H1 (cell line): Measurements from ENCODE around the gene SPIRE1. TPM values are rescaled to one million over a fixed set of nuclear protein-coding genes. Genes with fewer than 3 reads are reported as not detected.

Source experiments
- CTCF ChIA-PET: fragments of 300-600 bp; sonication (Branson Sonifier 250); formaldehyde crosslinking; loops from one replicate; lab custom pipeline; 2021; ENCODE audit not compliant: partially characterized antibody; lab: Charles Lee
- POLR2A ChIA-PET: fragments of 300-600 bp; sonication (Branson Sonifier 250); formaldehyde crosslinking; loops from one replicate; lab custom pipeline; 2021; ENCODE audit warnings: inconsistent platforms; ENCODE audit not compliant: partially characterized antibody; lab: Charles Lee
- DNase-seq, 2 experiments: peaks; one replicate each; pipeline versions ENCODE4 v3.0.0 to v3.0.0-alpha.2; 2010 to 2022; ENCODE audit warnings: low spot score in 2 of 2, low read depth in 1 of 2, mixed read lengths in 1 of 2
- FAIRE-seq: peaks from 2 replicates; lab custom pipeline; 2011; peaks lifted over from hg19 to GRCh38; lab: Jason Lieb, UNC
- H2AFZ ChIP-seq: 2 replicates; pipeline ENCODE4 v1.8.1; 2012; ENCODE audit warnings: low read length, inconsistent platforms
- H2AK5ac ChIP-seq: 2 replicates; pipeline ENCODE4 v1.6.1; 2013; ENCODE audit warnings: low read depth, low read length
- H2BK120ac ChIP-seq: replicated peaks from 2 replicates; pipeline ENCODE3; 2013; ENCODE audit warnings: low read depth, low read length, inconsistent platforms
- H2BK12ac ChIP-seq: 2 replicates; pipeline ENCODE4 v1.6.1; 2013; ENCODE audit warnings: low read depth, low read length
- H2BK15ac ChIP-seq: 2 replicates; pipeline ENCODE4 v1.6.1; 2013; ENCODE audit warnings: low read length
- H2BK20ac ChIP-seq: 2 replicates; pipeline ENCODE4 v1.6.1; 2013; ENCODE audit warnings: low read length
- H2BK5ac ChIP-seq: 2 replicates; pipeline ENCODE4 v1.6.1; 2013; ENCODE audit warnings: low read depth, low read length
- H3K14ac ChIP-seq: 2 replicates; pipeline ENCODE4 v1.6.1; 2013; ENCODE audit warnings: inconsistent platforms; ENCODE audit not compliant: insufficient read length
- H3K18ac ChIP-seq: 2 replicates; pipeline ENCODE4 v1.6.1; 2013; ENCODE audit warnings: low read length; ENCODE audit errors: extremely low read depth
- H3K23ac ChIP-seq: 2 replicates; pipeline ENCODE4 v1.6.1; 2013; ENCODE audit warnings: inconsistent platforms; ENCODE audit not compliant: insufficient read length
- H3K23me2 ChIP-seq: 2 replicates; pipeline ENCODE4 v1.6.1; 2013; ENCODE audit warnings: low read depth, low read length
- H3K27ac ChIP-seq: 2 replicates; pipeline ENCODE4 v1.6.1; 2011; ENCODE audit warnings: low read depth, low read length, inconsistent platforms
- H3K27me3 ChIP-seq, 4 experiments: replicated peaks in 1 of 4; 1 replicate in 1 of 4; 2 replicates in 3 of 4; pipeline versions ENCODE4 v1.6.1 to v1.8.1; 2011 to 2013; ENCODE audit warnings: low read length in 3 of 4, mild to moderate bottlenecking in 3 of 4, inconsistent platforms in 2 of 4, mixed read lengths in 2 of 4, moderate library complexity in 1 of 4; ENCODE audit not compliant: control insufficient read depth in 3 of 4, insufficient read depth in 3 of 4; ENCODE audit errors: extremely low read depth in 1 of 4
- H3K36me3 ChIP-seq, 4 experiments: 2 replicates each; pipeline versions ENCODE4 v1.6.1 to v1.8.1; 2011 to 2013; ENCODE audit warnings: mild to moderate bottlenecking in 4 of 4, low read length in 3 of 4, moderate library complexity in 2 of 4, control low read depth in 1 of 4, inconsistent platforms in 1 of 4; ENCODE audit not compliant: insufficient read depth in 4 of 4, control insufficient read depth in 2 of 4
- H3K4ac ChIP-seq: replicated peaks from 2 replicates; pipeline ENCODE3; 2013; ENCODE audit warnings: low read length, low read depth, mixed read lengths, inconsistent platforms; ENCODE audit not compliant: insufficient read length
- H3K4me1 ChIP-seq, 4 experiments: replicated peaks in 1 of 4; 1 replicate in 1 of 4; 2 replicates in 3 of 4; pipeline versions ENCODE4 v1.6.1 to v1.8.1; 2011 to 2013; ENCODE audit warnings: low read length in 3 of 4, inconsistent platforms in 2 of 4, mixed read lengths in 1 of 4; ENCODE audit not compliant: insufficient read depth in 4 of 4, control insufficient read depth in 3 of 4
- H3K4me2 ChIP-seq, 2 experiments: 2 replicates each; pipeline versions ENCODE4 v1.6.1 to v1.8.1; 2011 to 2013; ENCODE audit warnings: low read depth in 2 of 2, low read length in 2 of 2, control low read depth in 1 of 2, inconsistent platforms in 1 of 2, mild to moderate bottlenecking in 1 of 2; ENCODE audit not compliant: insufficient read depth in 1 of 2
- H3K4me3 ChIP-seq, 4 experiments: fragments of 200-600, 300-600 bp in 1 of 4; sonication (generic), shearing (Covaris generic), sonication (Bioruptor Twin) in 1 of 4; 2 replicates each; pipeline versions ENCODE4 v1.5.1 to v1.8.1; 2011 to 2016; ENCODE audit warnings: low read length in 4 of 4, low read depth in 3 of 4, control low read depth in 2 of 4, inconsistent platforms in 2 of 4, mild to moderate bottlenecking in 2 of 4, mixed read lengths in 1 of 4, moderate library complexity in 1 of 4; ENCODE audit not compliant: insufficient read depth in 2 of 4; ENCODE audit errors: extremely low read depth in 1 of 4
- H3K56ac ChIP-seq: replicated peaks from 2 replicates; pipeline ENCODE3; 2013; ENCODE audit warnings: low read depth, mild to moderate bottlenecking, mixed read lengths, low read length, inconsistent platforms; ENCODE audit not compliant: insufficient read length
- H3K79me1 ChIP-seq: 2 replicates; pipeline ENCODE4 v1.6.1; 2013; ENCODE audit warnings: low read depth, low read length, control low read depth
- H3K79me2 ChIP-seq, 2 experiments: 2 replicates each; pipeline versions ENCODE4 v1.6.1 to v1.8.1; 2012 to 2013; ENCODE audit warnings: low read length in 2 of 2, mild to moderate bottlenecking in 2 of 2, inconsistent platforms in 1 of 2; ENCODE audit not compliant: insufficient read depth in 2 of 2, control insufficient read depth in 1 of 2
- H3K9ac ChIP-seq, 4 experiments: replicated peaks in 1 of 4; 1 replicate in 1 of 4; 2 replicates in 3 of 4; pipeline versions ENCODE4 v1.6.1 to v1.8.1; 2011 to 2013; ENCODE audit warnings: low read depth in 3 of 4, low read length in 3 of 4, control low read depth in 2 of 4, mild to moderate bottlenecking in 2 of 4, moderate library complexity in 2 of 4, inconsistent platforms in 1 of 4; ENCODE audit errors: extremely low read depth in 1 of 4
- H3K9me3 ChIP-seq, 2 experiments: 2 replicates each; pipeline versions ENCODE4 v1.6.1 to v1.8.1; 2012 to 2013; ENCODE audit warnings: mild to moderate bottlenecking in 2 of 2, moderate library complexity in 2 of 2, control low read depth in 1 of 2, inconsistent platforms in 1 of 2, low read depth in 1 of 2, low read length in 1 of 2, mixed read lengths in 1 of 2; ENCODE audit not compliant: insufficient read depth in 2 of 2
- H4K20me1 ChIP-seq, 2 experiments: replicated peaks in 1 of 2; 2 replicates each; pipeline versions ENCODE3 to v1.8.1; 2011 to 2013; ENCODE audit warnings: inconsistent platforms in 2 of 2, low read length in 2 of 2, mild to moderate bottlenecking in 1 of 2; ENCODE audit not compliant: insufficient read depth in 2 of 2, control insufficient read depth in 1 of 2
- H4K5ac ChIP-seq: 2 replicates; pipeline ENCODE4 v1.6.1; 2013; ENCODE audit warnings: low read length, low read depth, mixed read lengths, inconsistent platforms; ENCODE audit not compliant: insufficient read length
- H4K8ac ChIP-seq: 2 replicates; pipeline ENCODE4 v1.8.0; 2013; ENCODE audit warnings: mild to moderate bottlenecking, moderate library complexity, low read length, inconsistent platforms; ENCODE audit not compliant: insufficient read depth; ENCODE audit errors: extremely low read depth
- H4K91ac ChIP-seq: replicated peaks from 2 replicates; pipeline ENCODE3; 2013; ENCODE audit warnings: low read length, mixed read lengths, inconsistent platforms; ENCODE audit not compliant: insufficient read length
- ATF2 ChIP-seq: IDR thresholded peaks from 2 replicates; pipeline ENCODE4 v1.6.1; 2012; ENCODE audit warnings: low read length, inconsistent platforms
- CREB1 ChIP-seq: IDR thresholded peaks from 2 replicates; pipeline ENCODE4 v1.6.1; 2012; ENCODE audit warnings: inconsistent platforms
- NANOG ChIP-seq: IDR thresholded peaks from 2 replicates; pipeline ENCODE4 v1.6.1; 2011; ENCODE audit warnings: low read length, low read depth, mild to moderate bottlenecking, inconsistent platforms; ENCODE audit not compliant: insufficient read depth, poor library complexity, severe bottlenecking
- RXRA ChIP-seq: IDR thresholded peaks from 2 replicates; pipeline ENCODE4 v1.6.1; 2011; ENCODE audit warnings: low read depth, mild to moderate bottlenecking, low read length, moderate library complexity; ENCODE audit not compliant: insufficient read depth
- WGBS, 2 experiments: shearing (Covaris generic) in 1 of 2; methylation state at CpG; one replicate each; pipeline versions ENCODE4 v1.1.6 to v1.1.7; 2013 to 2015; ENCODE audit warnings: low lambda C conversion rate in 2 of 2, mixed read lengths in 2 of 2, inconsistent platforms in 1 of 2, low coverage in 1 of 2, missing lambda C conversion rate in 1 of 2; ENCODE audit not compliant: insufficient replicate concordance in 2 of 2, insufficient coverage in 1 of 2, insufficient read length in 1 of 2; ENCODE audit errors: extremely low coverage in 1 of 2, missing lambda C conversion rate in 1 of 2; 5-methylcytosine and 5-hydroxymethylcytosine counted together
- polyA plus RNA-seq, 7 experiments: library from polyadenylated mRNA; depleted of rRNA in 3 of 7; stranded (reverse) in 5 of 7; unstranded in 2 of 7; fragments of >200 nt in 5 of 7; fragments of 200-250 nt in 2 of 7; gene quantifications; 1 replicate in 5 of 7; 2 replicates in 1 of 7; 4 replicates in 1 of 7; pipeline versions ENCODE4 v1.2.1 to v1.2.3, GENCODE V29; 2011 to 2013; ENCODE audit warnings: missing spikeins in 2 of 7, mixed read lengths in 2 of 7
- total RNA-seq: library from RNA; stranded (reverse); fragmentation: NEBNext Ultra II Directional; extraction: Animal tissue kit (Norgen Biotek cat#: 25700); gene quantifications from 2 replicates; pipeline ENCODE4 v1.2.1, GENCODE V29; 2021

SPIRE1 gene
- total and polyA plus RNA-seq, 2 of the 8 experiments (the other 6 are each of a cell fraction or from before 2014, with no cell fraction given): 6.0 to 21.5 TPM

GRCh38 chr18:12532661-12533060, 125.2 kb downstream of the SPIRE1 start:
- no peaks in the 10 kb centered on the region; the same call in 1 of the 2 replicates for H3K23me2 ChIP-seq
- H2BK12ac ChIP-seq: no peak overlapping the region
- TF ChIP-seq ATF2 (no peak), CREB1 (no peak), RXRA (no peak), NANOG (no peak)
- no peak for FAIRE-seq
- no peak overlapping the region for H2AFZ ChIP-seq
- H3K27me3 ChIP-seq: no peaks in the 10 kb centered on the region
- WGBS, 2 experiments: 89% methylated on average over 3 of the region's 3 CpGs; no CpG with 5 or more reads in 1 of the 2 experiments
- no peak overlapping the region for H2BK120ac ChIP-seq
- no peak overlapping the region for H2AK5ac ChIP-seq
- H3K23ac ChIP-seq: no peak overlapping the region
- H3K56ac ChIP-seq: no peak overlapping the region
- H3K79me2 ChIP-seq: no peaks in the 10 kb centered on the region
- no peak overlapping the region for H3K27ac ChIP-seq
- H3K9me3 ChIP-seq: no peaks in the 10 kb centered on the region
- H4K5ac ChIP-seq: no peak overlapping the region
- no peaks in the 10 kb centered on the region for H3K36me3 ChIP-seq
- no peak overlapping the region for H3K9ac ChIP-seq
- H3K4me2 ChIP-seq: no peak overlapping the region
- H3K4me3 ChIP-seq: no peak overlapping the region
- ChIA-PET POLR2A (no interaction called here), CTCF (interaction anchor here (1.1 to 2.5 kb wide), 2 partner anchors 53 to 140 kb away, joined by 3 to 11 read pairs; no protein-coding TSS in a partner anchor)
- H4K20me1 ChIP-seq: no peaks in the 10 kb centered on the region
- no peak overlapping the region for H3K18ac ChIP-seq
- H2BK20ac ChIP-seq: no peak overlapping the region
- no peak overlapping the region for H2BK5ac ChIP-seq
- no peak overlapping the region for H4K8ac ChIP-seq
- DNase-seq: no peak
- no peaks in the 10 kb centered on the region for H3K79me1 ChIP-seq
- no peak overlapping the region for H3K14ac ChIP-seq
- H4K91ac ChIP-seq: no peak overlapping the region
- H3K4me1 ChIP-seq: no peaks in the 10 kb centered on the region
- no peak overlapping the region for H3K4ac ChIP-seq
- H2BK15ac ChIP-seq: no peak overlapping the region
